RPMI7951 (cell line): ENCODE measurements around the gene PPAT. TPM values are rescaled to one million over a fixed set of nuclear protein-coding genes. Genes with fewer than 3 reads are reported as not detected.
A peak's percentile ranks its signal among the peaks of the same experiment; 100 is the strongest.
"Not testable (repeated sequence)": the region's sequence is repeated elsewhere in the genome, so short reads cannot be mapped to it uniquely, and the experiment has no call there.

ENCODE experiments used
- DNase-seq: peaks from one replicate; pipeline ENCODE4 v3.0.0-alpha.2; 2012; ENCODE audit warnings: low read depth
- total RNA-seq: library from RNA; depleted of rRNA; stranded (reverse); fragments of >200 nt; shearing (Covaris generic); gene quantifications from 2 replicates; pipeline ENCODE4 v1.2.3, GENCODE V29; 2014; rRNA removed

Gene PPAT
- 24.3 and 26.2 TPM in 2 replicates for total RNA-seq

DNA sequence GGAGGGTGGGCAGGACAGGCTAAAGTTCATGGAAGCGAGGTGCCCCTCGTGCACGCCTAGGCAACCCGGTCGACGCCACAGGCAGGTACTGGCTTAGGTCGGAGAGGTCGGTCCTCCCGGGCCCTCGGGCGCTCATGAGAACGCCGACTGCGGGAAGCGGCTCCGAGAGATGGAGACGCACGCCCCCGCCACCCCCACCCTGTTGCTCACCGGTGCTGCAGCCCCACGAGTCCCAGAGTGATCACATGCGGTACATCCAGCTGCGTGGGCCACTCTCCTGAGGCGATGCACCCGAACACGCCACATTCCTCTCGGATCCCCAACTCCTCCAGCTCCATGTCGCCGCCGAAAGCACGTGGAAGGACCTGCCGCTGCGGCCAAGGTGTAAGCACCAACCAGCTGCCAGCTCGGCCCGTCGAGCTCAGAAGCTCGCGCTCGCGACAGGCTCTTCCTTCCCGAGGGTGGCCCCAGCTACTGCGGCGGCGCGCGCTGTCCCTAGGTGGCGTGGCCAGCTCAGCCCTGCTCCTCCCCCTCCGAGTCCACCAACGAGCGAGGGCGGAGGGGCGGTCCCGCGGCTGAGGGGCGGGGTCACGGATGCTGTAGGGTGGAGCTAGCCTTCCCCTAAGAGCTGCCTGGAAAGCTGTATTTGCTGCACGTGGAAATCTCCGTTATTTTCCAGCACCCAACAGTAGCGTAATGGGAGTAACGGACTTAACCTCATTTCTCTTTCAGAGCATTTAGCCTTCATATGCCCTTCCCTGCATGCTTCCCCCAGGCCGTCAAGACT, at the start of gene PPAT:
Gene PPAT, minus strand, starts transcription at position 476 of the 787 bp plus-strand sequence. Its CDS starts 138 bp downstream, at position 338.
- peak; percentile 95 for DNase-seq

- no peak for DNase-seq
Observed at GRCh38 chr4:56480691-56481090, 45.3 kb upstream of the PPAT start.

DNA sequence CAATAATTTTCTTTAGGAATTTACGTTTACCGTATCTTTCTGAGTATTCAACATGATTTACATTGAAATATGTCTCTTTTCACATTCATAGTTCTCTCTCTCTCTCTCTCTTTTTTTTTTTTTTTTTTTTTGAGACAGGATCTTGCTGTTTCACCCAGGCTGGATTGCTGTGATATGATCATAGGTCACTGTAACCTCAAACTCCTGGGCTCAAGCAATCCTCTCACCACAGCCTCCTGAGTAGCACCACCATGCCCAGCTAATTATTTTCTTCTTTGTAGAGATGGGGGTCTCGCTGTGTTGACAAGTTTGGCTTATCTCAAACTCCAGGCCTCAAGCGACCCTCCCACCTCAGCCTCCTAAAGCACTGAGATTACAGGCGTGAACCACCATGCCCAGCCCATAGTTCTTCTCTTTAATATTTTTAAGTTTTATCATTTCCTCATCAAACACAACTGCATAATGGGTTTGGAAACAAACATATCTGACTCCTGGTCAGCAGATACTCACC, 41.8 kb upstream of the PPAT start:
- DNase-seq = no peak

GRCh38 chr4:56475917-56476316, 40.5 kb upstream of the PPAT start:
- DNase-seq = no peak

- no peak for DNase-seq
Observed at GRCh38 chr4:56469489-56470210, 34.2 kb upstream of the PPAT start.

DNA sequence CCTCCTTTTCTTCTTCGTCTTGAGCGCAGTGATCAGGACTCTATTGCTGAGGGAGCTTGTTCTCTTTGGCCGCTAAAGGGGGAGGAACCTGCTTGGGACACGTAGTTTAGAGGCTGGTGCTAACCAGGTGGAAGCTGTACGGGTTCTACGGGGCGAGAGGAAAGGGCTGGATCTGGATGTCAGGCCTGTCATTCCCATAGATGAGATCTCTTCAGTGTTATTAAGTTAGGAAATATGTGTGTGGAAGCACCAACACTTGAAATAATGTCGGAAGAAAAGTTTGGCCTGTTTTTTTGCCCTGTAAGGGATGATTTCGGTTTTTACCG, 32.6 kb upstream of the PPAT start:
- no peak for DNase-seq

- DNase-seq = peak; percentile 89
Observed at GRCh38 chr4:56467284-56468096, 32.1 kb upstream of the PPAT start, which contains the start of gene SRP72. SRP72 (plus strand) TSS chr4:56467617; CDS start chr4:56467636, 19 bp downstream.

GRCh38 chr4:56466910-56467283, 31.5 kb upstream of the PPAT start:
- DNase-seq = peak; percentile 2

GRCh38 chr4:56466296-56466761, 30.9 kb upstream of the PPAT start:
- peak; percentile 85 for DNase-seq

DNA sequence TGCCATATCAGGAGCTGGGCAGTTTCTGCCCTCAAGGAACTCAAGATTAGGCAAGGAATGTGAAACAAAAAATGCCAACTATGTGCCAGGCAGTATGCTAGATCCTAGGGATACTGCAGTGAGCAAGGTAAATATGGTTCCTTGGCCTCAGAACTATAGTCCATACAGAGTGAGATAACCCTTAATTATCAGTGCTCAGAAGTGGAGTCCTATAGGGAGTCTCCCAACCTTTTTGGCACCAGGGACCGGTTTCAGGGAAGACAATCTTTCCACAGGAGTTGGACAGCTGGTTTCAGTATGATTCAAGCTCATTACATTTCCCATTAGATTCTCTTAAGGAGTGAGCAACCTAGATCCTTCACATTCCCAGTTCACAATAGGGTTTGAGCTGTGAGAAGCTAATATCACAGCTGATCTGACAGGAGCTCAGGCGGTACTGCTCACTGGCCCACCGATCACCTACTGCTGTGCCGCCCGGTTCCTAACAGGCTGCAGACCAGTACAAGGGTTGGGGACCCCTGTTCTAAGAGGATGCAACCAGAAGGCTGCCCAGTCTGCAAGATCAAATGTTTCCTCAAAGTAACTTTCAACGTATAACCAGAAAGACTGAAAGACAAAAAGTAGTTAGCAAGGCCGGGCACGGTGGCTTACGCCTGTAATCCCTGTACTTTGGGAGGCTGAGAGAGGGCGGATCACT, 30.3 kb upstream of the PPAT start:
- DNase-seq = peak; percentile 45

- DNase-seq = no peak
Observed at GRCh38 chr4:56464581-56464980, 29.2 kb upstream of the PPAT start.

DNA sequence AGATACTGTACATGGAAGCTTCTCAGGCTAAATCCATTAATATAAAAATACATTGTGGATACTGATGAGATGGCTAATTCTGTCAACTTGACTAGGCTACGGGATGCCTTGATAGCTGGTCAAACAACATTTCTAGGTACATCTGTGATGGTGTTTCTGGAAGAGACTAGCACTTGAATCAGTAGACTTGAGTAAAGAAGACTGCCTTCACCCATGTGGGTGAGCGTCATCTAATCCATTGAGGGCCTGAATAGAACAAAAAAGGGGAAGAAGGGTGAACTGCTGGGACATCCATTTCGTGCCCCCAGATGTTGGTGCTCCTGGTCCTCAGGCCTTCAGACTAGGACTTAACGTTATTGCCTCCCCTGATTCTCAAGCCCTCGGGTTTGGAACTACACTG, 28.3 kb upstream of the PPAT start:
- no peak for DNase-seq

GRCh38 chr4:56462157-56462556, 26.7 kb upstream of the PPAT start:
- DNase-seq = no peak

GRCh38 chr4:56460085-56460484, 24.7 kb upstream of the PPAT start:
- no peak for DNase-seq

DNA sequence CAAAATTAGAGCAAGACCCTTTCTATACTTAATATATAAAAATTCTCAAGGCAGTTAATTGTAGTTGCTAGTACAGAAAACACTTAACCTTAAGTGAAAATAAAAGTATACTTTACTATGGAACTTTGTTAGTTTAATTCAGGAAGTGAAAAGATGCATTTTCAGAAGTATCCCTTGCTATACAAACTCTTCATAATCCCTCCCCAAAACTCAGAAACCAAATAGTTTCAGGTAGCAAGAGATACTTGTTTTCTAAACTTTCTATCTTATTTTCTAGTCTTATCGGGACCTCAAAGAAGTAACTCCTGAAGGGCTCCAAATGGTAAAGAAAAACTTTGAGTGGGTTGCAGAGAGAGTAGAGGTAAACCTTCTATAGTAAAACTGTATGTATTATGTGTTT, 14.9 kb upstream of the PPAT start:
- DNase-seq = no peak

DNA sequence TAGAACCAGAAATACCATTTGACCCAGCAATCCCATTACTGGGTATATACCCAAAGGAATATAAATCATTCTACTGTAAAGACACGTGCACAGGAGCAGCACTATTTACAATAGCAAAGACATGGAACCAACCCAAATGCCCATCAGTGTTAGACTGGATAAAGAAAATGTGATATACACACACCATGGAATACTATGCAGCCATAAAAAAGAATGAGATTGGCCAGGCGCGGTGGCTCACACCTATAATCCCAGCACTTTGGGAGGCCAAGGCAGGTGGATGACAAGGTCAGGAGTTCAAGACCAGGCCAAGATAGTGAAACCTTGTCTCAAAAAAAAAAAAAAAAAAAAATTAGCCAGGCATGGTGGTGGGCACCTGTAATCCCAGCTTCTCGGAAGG, 14.1 kb upstream of the PPAT start:
- DNase-seq = not testable (repeated sequence)

GRCh38 chr4:56448301-56448700, 12.9 kb upstream of the PPAT start:
- no peak for DNase-seq

GRCh38 chr4:56445699-56446098, 10.3 kb upstream of the PPAT start:
- DNase-seq = no peak

GRCh38 chr4:56444719-56445118, 9.3 kb upstream of the PPAT start:
- no peak for DNase-seq

DNA sequence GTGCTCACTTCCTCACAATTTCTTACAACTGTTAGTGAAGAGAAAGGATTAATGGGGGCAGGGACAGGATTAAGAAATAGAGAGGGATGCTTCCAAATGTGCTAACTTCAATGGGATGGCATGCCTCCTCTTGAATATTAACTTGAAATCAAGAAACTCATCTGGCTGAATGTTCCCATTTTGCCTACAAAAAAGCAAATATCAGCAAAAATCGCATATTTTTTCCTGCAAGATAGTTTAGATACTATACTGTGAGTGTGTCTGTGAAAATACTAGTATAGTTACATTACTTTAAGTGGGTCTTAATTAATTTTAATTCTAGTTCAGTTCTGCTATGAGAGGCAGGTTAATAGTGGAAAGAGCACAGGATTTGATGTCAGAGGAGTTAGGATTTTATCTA, 5.6 kb upstream of the PPAT start:
- no peak for DNase-seq

DNA sequence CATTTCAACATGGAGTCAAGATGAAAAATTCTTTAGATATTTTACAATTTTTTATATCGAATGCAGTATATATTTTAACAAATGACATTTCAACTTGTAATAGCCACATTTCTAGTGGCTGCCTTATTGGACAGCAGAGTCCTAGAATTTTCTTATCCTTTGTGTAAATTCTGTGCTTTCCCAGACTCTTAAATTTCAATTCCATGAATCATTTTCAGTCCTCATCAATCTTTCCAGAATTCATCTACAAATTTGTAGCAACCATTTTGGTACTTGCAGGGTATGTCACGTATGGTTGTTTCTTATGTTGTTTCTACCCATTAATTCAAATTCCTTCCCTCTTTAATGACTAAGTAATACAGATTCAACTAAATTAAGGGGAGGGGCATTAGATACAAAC, 3.4 kb upstream of the PPAT start:
- no peak for DNase-seq
